Mammary epithelial cell (primary cell): Measurements from ENCODE around the gene LRP1.

Experiments used
- EZH2 ChIP-seq: IDR thresholded peaks from 2 replicates; pipeline ENCODE4 v1.6.1; 2012; ENCODE audit warnings: low read length, inconsistent platforms, borderline replicate concordance
- TF ChIP-seq, protein P1 (sequence below), 2 donors: IDR thresholded peaks in 1 of 2; conservative IDR thresholded peaks in 1 of 2; 2 replicates each; pipeline ENCODE4 v1.5.1; 2011 to 2012; ENCODE audit warnings: inconsistent platforms in 2 of 2, low read length in 2 of 2, mild to moderate bottlenecking in 2 of 2, control low read depth in 1 of 2, low read depth in 1 of 2; ENCODE audit not compliant: insufficient read depth in 1 of 2; ENCODE audit errors: extremely low read depth in 1 of 2

GRCh38 chr12:57210461-57210860 lies 82.2 kb downstream of the LRP1 start:
- TF ChIP-seq, protein P1, sequence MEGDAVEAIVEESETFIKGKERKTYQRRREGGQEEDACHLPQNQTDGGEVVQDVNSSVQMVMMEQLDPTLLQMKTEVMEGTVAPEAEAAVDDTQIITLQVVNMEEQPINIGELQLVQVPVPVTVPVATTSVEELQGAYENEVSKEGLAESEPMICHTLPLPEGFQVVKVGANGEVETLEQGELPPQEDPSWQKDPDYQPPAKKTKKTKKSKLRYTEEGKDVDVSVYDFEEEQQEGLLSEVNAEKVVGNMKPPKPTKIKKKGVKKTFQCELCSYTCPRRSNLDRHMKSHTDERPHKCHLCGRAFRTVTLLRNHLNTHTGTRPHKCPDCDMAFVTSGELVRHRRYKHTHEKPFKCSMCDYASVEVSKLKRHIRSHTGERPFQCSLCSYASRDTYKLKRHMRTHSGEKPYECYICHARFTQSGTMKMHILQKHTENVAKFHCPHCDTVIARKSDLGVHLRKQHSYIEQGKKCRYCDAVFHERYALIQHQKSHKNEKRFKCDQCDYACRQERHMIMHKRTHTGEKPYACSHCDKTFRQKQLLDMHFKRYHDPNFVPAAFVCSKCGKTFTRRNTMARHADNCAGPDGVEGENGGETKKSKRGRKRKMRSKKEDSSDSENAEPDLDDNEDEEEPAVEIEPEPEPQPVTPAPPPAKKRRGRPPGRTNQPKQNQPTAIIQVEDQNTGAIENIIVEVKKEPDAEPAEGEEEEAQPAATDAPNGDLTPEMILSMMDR (conservative IDR thresholded peaks at IDR 0.05 in 1 of 2, IDR thresholded peaks at IDR 0.05 in 1 of 2; ENCODE audit: extremely low read depth in 1 of 2, insufficient read depth in 1 of 2, low read depth in 1 of 2, low read length in 2 of 2), result no peak
- TF ChIP-seq EZH2, result no peak
